Muscle layer of colon (tissue), 2 donors: ENCODE results near the gene C9orf43.
"Not testable (repeated sequence)": the region's sequence is repeated elsewhere in the genome, so short reads cannot be mapped to it uniquely, and the experiment has no call there.

Experiments used
- H3K27ac ChIP-seq: one replicate; pipeline ENCODE4 v1.7.0; 2013; ENCODE audit warnings: low read depth, mild to moderate bottlenecking, low read length, moderate library complexity
- H3K27me3 ChIP-seq, 2 donors: one replicate each; pipeline ENCODE4 v1.7.0; 2013; ENCODE audit warnings: low read length in 2 of 2, mild to moderate bottlenecking in 2 of 2; ENCODE audit not compliant: insufficient read depth in 2 of 2, control insufficient read depth in 1 of 2
- H3K36me3 ChIP-seq: one replicate; pipeline ENCODE4 v1.7.0; 2013; ENCODE audit warnings: mild to moderate bottlenecking, low read length; ENCODE audit not compliant: insufficient read depth
- H3K4me1 ChIP-seq: one replicate; pipeline ENCODE4 v1.7.0; 2013; ENCODE audit warnings: mild to moderate bottlenecking, low read length; ENCODE audit not compliant: insufficient read depth
- H3K4me3 ChIP-seq, 2 donors: one replicate each; pipeline ENCODE4 v1.7.0; 2013; ENCODE audit warnings: low read length in 2 of 2, low read depth in 1 of 2, mild to moderate bottlenecking in 1 of 2, moderate library complexity in 1 of 2
- H3K9ac ChIP-seq: one replicate; pipeline ENCODE4 v1.7.0; 2013; ENCODE audit warnings: low read length
- H3K9me3 ChIP-seq: one replicate; pipeline ENCODE4 v1.7.0; 2013; ENCODE audit warnings: mild to moderate bottlenecking, low read length
- donor health status: abdominal sarcoma.
- donor health status: Adenocarcinoma of cecum.

C9orf43 gene

GRCh38 chr9:113373676-113374392 lies 36.7 kb upstream of the C9orf43 start:
- Histone ChIP-seq H3K36me3 (peaks cover 17% of the 10 kb centered on the region), H3K9me3 (no peaks in the 10 kb centered on the region), H3K9ac (no peak overlapping the region), H3K4me3 (no peak overlapping the region), H3K4me1 (peaks cover 10% of the 10 kb centered on the region), H3K27me3 (no peaks in the 10 kb centered on the region), H3K27ac (no peak overlapping the region)

DNA sequence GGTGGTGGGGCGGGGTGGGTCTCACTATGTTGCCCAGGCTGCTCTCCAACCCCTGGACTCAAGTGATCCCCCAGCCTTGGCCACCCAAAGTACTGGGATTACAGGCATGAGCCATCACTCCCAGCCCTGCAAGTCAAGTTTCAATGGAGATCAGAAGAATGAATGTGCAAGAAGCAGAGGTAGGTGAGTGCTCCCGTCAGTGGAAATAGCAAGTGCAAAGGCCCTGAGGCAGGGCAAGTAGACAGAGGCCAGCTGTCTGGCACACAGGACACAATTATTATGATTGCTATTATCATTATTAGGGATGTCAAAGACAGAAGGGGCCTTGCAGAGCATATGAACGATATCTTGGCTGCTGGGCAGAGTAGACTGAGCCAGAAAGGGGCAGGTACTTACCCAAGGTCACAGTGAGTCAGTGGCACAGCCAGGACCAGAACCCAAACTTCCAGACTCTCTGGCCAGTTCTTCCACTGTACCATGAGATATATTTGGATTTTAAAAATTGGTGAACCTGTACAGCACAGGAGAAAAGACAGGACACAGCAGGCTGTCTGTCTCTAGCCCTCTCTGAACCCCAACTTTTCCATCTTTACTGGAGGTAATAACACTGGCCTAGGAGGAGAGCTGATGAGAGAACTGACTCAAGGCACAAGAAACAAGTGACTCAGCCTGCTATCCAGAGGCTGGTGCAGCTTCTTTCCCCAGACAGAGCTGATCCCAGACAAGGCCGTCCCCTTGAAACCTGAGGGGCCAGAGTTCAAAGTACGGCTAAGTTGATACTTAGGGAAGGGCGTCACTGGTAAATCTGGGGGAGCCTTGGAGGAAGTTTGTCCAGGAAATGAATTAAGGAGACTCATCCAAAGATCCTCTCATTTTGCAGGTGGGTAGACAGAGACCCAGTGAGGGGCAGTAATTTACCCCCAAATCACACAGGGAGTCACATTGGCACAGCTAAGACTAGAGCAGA lies 35.2 kb upstream of the C9orf43 start:
- Histone ChIP-seq H3K4me1 (peaks cover 10% of the 10 kb centered on the region), H3K4me3 (peak overlapping the region in 1 of 2 donors; percentile 78), H3K27ac (no peak overlapping the region), H3K9ac (no peak overlapping the region), H3K36me3 (peaks cover 17% of the 10 kb centered on the region), H3K9me3 (no peaks in the 10 kb centered on the region), H3K27me3 (no peaks in the 10 kb centered on the region)

DNA sequence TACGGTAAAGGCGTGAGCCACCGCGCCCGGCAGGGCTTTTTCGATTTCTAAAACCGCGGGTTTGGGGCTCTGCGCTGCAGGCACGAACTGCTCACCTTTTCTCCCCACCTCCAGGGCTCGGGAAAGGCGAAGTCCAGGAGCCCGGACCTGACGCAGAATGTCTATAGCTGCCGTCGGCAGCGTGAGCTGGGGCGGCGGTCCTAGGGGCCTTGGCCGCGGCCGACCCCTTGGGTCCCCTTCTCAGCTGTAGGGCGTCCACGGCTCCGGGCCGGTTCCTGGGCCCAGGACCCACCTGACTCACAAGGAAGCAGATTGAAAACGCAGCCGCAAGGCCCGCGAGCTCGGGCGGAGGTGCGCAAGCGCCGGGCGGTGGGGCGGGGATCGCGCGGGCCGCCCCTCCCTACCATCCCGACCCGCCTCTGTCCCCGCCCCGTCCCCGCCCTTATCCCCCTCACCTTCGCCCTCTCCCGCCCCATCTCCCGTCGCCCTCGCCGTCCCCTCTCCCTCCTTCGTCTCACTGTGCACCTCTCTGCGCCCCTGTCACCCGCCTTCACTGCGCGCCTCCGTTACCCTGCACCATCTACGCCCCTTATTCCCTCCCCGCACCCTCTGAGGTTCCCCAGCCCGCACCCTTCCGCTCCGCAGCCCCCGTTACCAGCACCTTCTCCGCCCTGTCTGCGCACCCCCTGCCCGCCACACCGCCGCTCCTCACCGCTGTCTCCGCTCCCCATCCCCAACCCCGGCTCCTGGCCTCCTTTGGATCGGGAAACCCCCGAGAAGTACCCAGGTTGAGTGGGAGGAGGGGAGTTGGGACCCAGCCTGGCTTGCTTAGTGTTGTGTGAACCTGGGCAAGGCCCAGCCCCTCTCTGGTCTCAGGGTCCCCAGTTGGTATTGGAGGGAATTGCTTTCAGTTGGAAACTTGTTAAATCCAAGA lies 33.6 kb upstream of the C9orf43 start, which contains the start of gene HDHD3:
Gene HDHD3, minus strand, starts transcription at position 353 of the 934 bp plus-strand sequence. CDS start 2,632 bp downstream, outside the sequence.
- Histone ChIP-seq H3K27me3 (no peaks in the 10 kb centered on the region), H3K27ac (peak within 1 kb of the TSS; percentile 71), H3K36me3 (peaks cover 17% of the 10 kb centered on the region), H3K9me3 (no peaks in the 10 kb centered on the region), H3K4me1 (peaks cover 10% of the 10 kb centered on the region), H3K4me3 (peak within 1 kb of the TSS; percentile 40 to 78), H3K9ac (peak within 1 kb of the TSS; percentile 57)

DNA sequence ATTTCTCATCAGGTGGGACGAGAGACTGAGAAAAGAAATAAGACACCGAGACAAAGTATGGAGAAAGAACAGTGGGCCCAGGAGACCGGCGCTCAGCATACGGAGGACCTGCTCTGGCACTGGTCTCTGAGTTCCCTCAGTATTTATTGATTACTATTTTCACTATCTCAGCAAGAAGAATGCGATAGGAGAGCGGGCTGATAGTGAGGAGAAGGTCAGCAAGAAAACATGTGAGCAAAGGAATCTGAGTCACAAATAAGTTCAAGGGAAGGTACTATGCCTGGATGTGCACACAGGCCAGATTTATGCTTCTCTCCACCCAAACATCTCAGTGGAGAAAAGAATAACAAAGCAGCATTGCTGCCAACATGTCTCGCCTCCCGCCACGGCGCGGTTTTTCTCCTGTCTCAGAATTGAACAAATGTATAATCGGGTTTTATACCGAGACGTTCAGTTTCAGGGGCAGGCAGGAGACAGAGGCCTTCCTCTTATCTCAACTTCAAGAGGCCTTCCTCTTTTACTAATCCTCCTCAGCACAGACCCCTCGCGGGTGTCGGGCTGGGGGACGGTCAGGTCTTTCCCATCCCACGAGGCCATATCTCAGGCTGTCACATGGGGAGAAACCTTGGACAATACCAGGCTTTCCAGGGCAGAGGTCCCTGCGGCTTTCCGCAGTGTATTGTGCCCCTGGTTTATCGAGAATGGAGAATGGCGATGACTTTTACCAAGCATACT lies 31.3 kb upstream of the C9orf43 start:
- not testable (repeated sequence) for H3K27ac ChIP-seq, H3K9ac ChIP-seq, H3K36me3 ChIP-seq, H3K27me3 ChIP-seq, H3K9me3 ChIP-seq, H3K4me3 ChIP-seq, H3K4me1 ChIP-seq

GRCh38 chr9:113379829-113380210 lies 30.7 kb upstream of the C9orf43 start:
- not testable (repeated sequence) for H3K4me3 ChIP-seq, H3K4me1 ChIP-seq, H3K9me3 ChIP-seq, H3K27ac ChIP-seq, H3K27me3 ChIP-seq, H3K9ac ChIP-seq, H3K36me3 ChIP-seq

- no peak overlapping the region for H3K4me3 ChIP-seq
- no peak overlapping the region for H3K9ac ChIP-seq
- H3K4me1 ChIP-seq = peaks cover 2% of the 10 kb centered on the region
- no peaks in the 10 kb centered on the region for H3K9me3 ChIP-seq
- no peak overlapping the region for H3K27ac ChIP-seq
- H3K27me3 ChIP-seq = no peaks in the 10 kb centered on the region
- H3K36me3 ChIP-seq = no peaks in the 10 kb centered on the region
Observed at GRCh38 chr9:113380869-113381378, 29.6 kb upstream of the C9orf43 start.

GRCh38 chr9:113381441-113381840 lies 29.1 kb upstream of the C9orf43 start:
- H3K4me1 ChIP-seq, H3K27ac ChIP-seq: not testable (repeated sequence)

DNA sequence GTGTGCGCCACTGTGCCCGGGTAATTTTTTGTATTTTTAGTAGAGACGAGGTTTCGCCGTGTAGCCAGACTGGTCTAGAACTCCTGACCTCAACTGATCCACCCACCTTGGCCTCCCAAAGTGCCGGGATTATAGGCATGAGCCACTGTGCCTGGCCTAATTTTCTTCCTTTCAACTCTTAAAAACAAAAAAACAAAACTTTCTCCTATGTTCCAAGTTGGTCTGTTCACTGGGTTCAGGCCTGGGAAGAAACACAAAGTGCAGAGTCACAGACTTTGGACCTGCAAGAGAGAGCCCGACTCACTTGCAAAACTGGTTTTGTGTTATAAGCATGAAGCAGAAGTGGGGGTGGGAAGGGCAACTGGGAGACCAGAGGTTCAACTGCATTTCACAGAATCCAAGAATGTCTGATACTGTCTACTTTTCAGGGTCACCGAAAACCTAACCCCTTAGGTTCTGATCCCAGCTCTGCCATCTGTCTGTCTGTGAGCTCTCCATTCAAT lies 28.6 kb upstream of the C9orf43 start:
- H3K9ac ChIP-seq = no peak overlapping the region
- no peaks in the 10 kb centered on the region for H3K27me3 ChIP-seq
- H3K4me3 ChIP-seq = no peak overlapping the region
- no peaks in the 10 kb centered on the region for H3K36me3 ChIP-seq
- H3K9me3 ChIP-seq = no peaks in the 10 kb centered on the region
- no peak overlapping the region for H3K27ac ChIP-seq
- no peaks in the 10 kb centered on the region for H3K4me1 ChIP-seq

More at GRCh38 chr9:113381441-113381840, 29.1 kb upstream of the C9orf43 start:
- not testable (repeated sequence) for H3K4me3 ChIP-seq, H3K9me3 ChIP-seq, H3K27me3 ChIP-seq, H3K36me3 ChIP-seq, H3K9ac ChIP-seq

DNA sequence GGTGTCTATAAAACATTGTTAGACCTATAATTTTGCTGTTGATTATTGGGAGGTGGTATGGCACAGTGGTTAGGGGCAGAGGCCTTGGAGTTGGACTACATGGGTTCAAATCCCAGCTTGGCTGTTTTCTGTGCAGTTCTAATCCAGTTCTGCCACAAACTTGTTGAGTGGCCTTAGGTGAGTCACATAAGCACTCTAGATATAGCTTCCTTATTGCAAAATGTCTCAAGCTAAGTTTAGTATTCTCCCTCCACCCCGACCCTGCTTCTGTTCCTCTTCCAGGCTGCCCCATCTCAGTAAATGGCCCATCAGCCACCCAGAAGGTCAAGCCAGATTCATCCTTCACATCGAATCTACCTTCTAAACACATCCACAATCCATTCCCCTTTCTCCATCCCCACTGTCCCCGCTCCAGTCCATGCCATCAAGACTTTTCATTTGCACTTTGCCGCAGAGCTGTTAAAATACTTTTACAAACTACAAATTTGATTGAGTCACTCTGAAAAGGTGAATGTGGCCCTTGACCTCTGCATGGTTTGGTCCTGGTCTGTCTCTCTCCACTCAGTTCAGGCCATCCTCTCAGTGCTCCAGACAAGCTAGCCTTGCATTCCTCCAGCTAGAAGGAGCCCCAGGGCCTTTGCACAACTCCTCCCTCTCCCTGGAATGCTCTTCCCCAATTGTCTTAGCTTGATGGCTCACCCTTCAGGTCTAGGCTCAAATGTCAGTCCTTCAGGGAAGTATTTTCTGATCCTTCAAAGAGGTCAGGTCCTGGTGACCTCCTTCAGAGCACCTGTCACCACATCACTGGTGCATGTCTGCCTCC lies 23.8 kb upstream of the C9orf43 start:
- Histone ChIP-seq H3K4me1 (no peaks in the 10 kb centered on the region), H3K27me3 (no peaks in the 10 kb centered on the region), H3K36me3 (peaks cover 37% of the 10 kb centered on the region), H3K4me3 (no peak overlapping the region), H3K27ac (no peak overlapping the region), H3K9me3 (no peaks in the 10 kb centered on the region), H3K9ac (no peak overlapping the region)
